NCI-H1436 treated with DMSO at 0.1 percent for 48 hours (cell line): ENCODE data around the gene RPL22.

Experiments used
- DNase-seq: peaks from one replicate; lab custom pipeline; 2025; lab: John Stamatoyannopoulos, UW

The RPL22 gene

GRCh38 chr1:6172549-6172948 lies 26.8 kb downstream of the RPL22 start:
- DNase-seq = no peak

- no peak for DNase-seq
Measured at GRCh38 chr1:6171548-6172124, 27.8 kb downstream of the RPL22 start.

- DNase-seq = no peak
Measured at GRCh38 chr1:6170742-6171201, 28.6 kb downstream of the RPL22 start.

GRCh38 chr1:6170116-6170741 lies 29.2 kb downstream of the RPL22 start:
- no peak for DNase-seq

GRCh38 chr1:6168947-6169586 lies 30.3 kb downstream of the RPL22 start:
- no peak for DNase-seq

GRCh38 chr1:6167391-6168303 lies 31.7 kb downstream of the RPL22 start:
- no peak for DNase-seq

- no peak for DNase-seq
Measured at GRCh38 chr1:6166655-6167390, 32.6 kb downstream of the RPL22 start.

- DNase-seq = no peak
Measured at GRCh38 chr1:6166221-6166620, 33.2 kb downstream of the RPL22 start.

- DNase-seq = no peak
Measured at GRCh38 chr1:6165441-6165985, 33.9 kb downstream of the RPL22 start.

GRCh38 chr1:6165027-6165426 lies 34.4 kb downstream of the RPL22 start:
- DNase-seq = no peak

- no peak for DNase-seq
Measured at GRCh38 chr1:6163973-6164617, 35.3 kb downstream of the RPL22 start.

GRCh38 chr1:6163191-6163972 lies 36.0 kb downstream of the RPL22 start:
- DNase-seq = no peak

GRCh38 chr1:6162773-6163172 lies 36.6 kb downstream of the RPL22 start:
- DNase-seq = no peak

- DNase-seq = no peak
Measured at GRCh38 chr1:6162341-6162740, 37.1 kb downstream of the RPL22 start.

GRCh38 chr1:6158181-6158580 lies 41.2 kb downstream of the RPL22 start:
- DNase-seq = no peak

GRCh38 chr1:6157528-6158174 lies 41.7 kb downstream of the RPL22 start:
- no peak for DNase-seq

GRCh38 chr1:6157132-6157527 lies 42.3 kb downstream of the RPL22 start:
- DNase-seq = no peak

GRCh38 chr1:6154525-6155319 lies 44.7 kb downstream of the RPL22 start:
- no peak for DNase-seq

- DNase-seq = no peak
Measured at GRCh38 chr1:6152882-6153281, 46.5 kb downstream of the RPL22 start.
